ENCODE results near the gene LMLN.
"Not testable (repeated sequence)": the region's sequence is repeated elsewhere in the genome, so short reads cannot be mapped to it uniquely, and the experiment has no call there.

LMLN gene

GRCh38 chr3:197957790-197958133 lies 2.3 kb upstream of the LMLN start:
- DNase-seq = no peak

- no peak for DNase-seq
These were observed 1.7 kb upstream of the LMLN start for GRCh38 chr3:197958346-197958745.

- DNase-seq = not testable (repeated sequence)
These were observed 1.2 kb upstream of the LMLN start for GRCh38 chr3:197958848-197959247.

GRCh38 chr3:197959500-197959890 lies 522 bp upstream of the LMLN start:
- DNase-seq = no peak

GRCh38 chr3:197960694-197961581 lies 921 bp downstream of the LMLN start:
- DNase-seq = no peak

GRCh38 chr3:197961582-197961945 lies 1.5 kb downstream of the LMLN start:
- no peak for DNase-seq

- no peak for DNase-seq
These were observed 3.1 kb downstream of the LMLN start for GRCh38 chr3:197963019-197963637.

- not testable (repeated sequence) for DNase-seq
These were observed 7.4 kb downstream of the LMLN start for GRCh38 chr3:197967337-197967989.

GRCh38 chr3:197970588-197970987 lies 10.6 kb downstream of the LMLN start:
- no peak for DNase-seq

- no peak for DNase-seq
These were observed 14.0 kb downstream of the LMLN start for GRCh38 chr3:197974016-197974415.

GRCh38 chr3:197975311-197975710 lies 15.3 kb downstream of the LMLN start:
- DNase-seq = no peak

- no peak for DNase-seq
These were observed 23.1 kb downstream of the LMLN start for GRCh38 chr3:197983076-197983475.

- DNase-seq = no peak
These were observed 29.6 kb downstream of the LMLN start for GRCh38 chr3:197989651-197990050.

- no peak for DNase-seq
These were observed 34.7 kb downstream of the LMLN start for GRCh38 chr3:197994736-197995135.

GRCh38 chr3:197996855-197997254 lies 36.8 kb downstream of the LMLN start:
- no peak for DNase-seq

GRCh38 chr3:197997936-197998335 lies 37.9 kb downstream of the LMLN start:
- DNase-seq = no peak

GRCh38 chr3:198017090-198017489 lies 57.1 kb downstream of the LMLN start:
- no peak for DNase-seq

- DNase-seq = no peak
These were observed 58.4 kb downstream of the LMLN start for GRCh38 chr3:198018416-198018815.

- no peak for DNase-seq
These were observed 59.1 kb downstream of the LMLN start for GRCh38 chr3:198019115-198019514.

- no peak for DNase-seq
These were observed 61.3 kb downstream of the LMLN start for GRCh38 chr3:198021320-198021719.

GRCh38 chr3:198022604-198023003 lies 62.6 kb downstream of the LMLN start:
- no peak for DNase-seq

- no peak for DNase-seq
These were observed 65.6 kb downstream of the LMLN start for GRCh38 chr3:198025644-198026043.

GRCh38 chr3:198026620-198027019 lies 66.6 kb downstream of the LMLN start:
- no peak for DNase-seq

All from cortex of kidney (tissue), 1 donor.